ENCODE results near the gene CCDC6.

The CCDC6 gene

DNA sequence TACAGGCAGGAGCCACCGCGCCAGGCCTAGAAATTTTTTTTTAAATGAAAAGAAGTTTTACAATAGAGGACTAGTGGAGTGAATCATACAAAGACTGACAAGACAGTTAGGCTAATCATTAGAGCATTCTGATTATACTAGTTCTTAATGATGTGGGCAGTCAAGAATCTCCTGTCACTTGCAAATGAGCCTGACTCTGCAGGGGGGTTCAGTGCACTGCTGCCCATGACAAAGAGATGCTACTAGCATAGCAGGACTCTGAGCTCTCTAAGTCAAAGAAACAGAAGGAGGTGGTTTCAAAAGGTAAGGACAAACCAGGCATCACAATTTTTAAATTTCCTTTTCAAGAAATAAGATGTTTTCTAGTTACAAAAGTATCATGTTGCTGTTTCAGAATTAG lies 59.0 kb downstream of the CCDC6 start:
- DNase-seq = no peak
- TF ChIP-seq, protein P1, sequence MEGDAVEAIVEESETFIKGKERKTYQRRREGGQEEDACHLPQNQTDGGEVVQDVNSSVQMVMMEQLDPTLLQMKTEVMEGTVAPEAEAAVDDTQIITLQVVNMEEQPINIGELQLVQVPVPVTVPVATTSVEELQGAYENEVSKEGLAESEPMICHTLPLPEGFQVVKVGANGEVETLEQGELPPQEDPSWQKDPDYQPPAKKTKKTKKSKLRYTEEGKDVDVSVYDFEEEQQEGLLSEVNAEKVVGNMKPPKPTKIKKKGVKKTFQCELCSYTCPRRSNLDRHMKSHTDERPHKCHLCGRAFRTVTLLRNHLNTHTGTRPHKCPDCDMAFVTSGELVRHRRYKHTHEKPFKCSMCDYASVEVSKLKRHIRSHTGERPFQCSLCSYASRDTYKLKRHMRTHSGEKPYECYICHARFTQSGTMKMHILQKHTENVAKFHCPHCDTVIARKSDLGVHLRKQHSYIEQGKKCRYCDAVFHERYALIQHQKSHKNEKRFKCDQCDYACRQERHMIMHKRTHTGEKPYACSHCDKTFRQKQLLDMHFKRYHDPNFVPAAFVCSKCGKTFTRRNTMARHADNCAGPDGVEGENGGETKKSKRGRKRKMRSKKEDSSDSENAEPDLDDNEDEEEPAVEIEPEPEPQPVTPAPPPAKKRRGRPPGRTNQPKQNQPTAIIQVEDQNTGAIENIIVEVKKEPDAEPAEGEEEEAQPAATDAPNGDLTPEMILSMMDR (IDR thresholded peaks at IDR 0.05) = no peak
- Histone ChIP-seq H3K27ac (no peak overlapping the region), H3K4me1 (peaks cover 0 to 48% (median 15%) of the 10 kb centered on the region in 4 donors), H3K4me3 (no peak overlapping the region), H3K9me3 (no peaks in the 10 kb centered on the region), H3K27me3 (no peaks in the 10 kb centered on the region), H3K36me3 (peaks cover 5 to 27% (median 21%) of the 10 kb centered on the region in 3 donors)
- intact Hi-C loops (cut with DNase I; ENCODE audit: low total_unique reads) = no loop called here

DNA sequence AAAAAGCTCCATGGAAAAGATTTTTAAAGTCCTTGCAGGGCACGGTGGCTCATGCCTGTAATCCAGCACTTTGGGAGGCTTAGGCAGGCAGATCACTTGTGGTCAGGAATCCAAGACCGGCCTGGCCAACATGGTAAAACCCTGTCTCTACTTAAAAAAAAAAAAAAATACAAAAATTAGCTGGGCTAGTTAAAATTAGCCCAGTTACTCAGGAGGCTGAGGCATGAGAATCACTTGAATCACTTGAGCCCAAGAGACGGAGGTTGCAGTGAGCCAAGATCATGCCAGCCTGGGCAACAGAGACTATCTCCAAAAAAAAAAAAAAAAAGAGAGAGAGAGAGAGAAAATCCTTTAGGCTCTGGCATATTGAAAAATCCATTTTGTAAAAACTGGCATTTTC lies 61.9 kb downstream of the CCDC6 start:
- Histone ChIP-seq H3K4me1 (peaks cover 0 to 33% (median 13%) of the 10 kb centered on the region in 4 donors), H3K9me3 (no peaks in the 10 kb centered on the region), H3K27me3 (no peaks in the 10 kb centered on the region), H3K36me3 (peaks cover 5 to 24% (median 19%) of the 10 kb centered on the region in 3 donors), H3K4me3 (no peak overlapping the region), H3K27ac (peak overlapping the region; percentile 53 to 64)
- no peak for DNase-seq
- TF ChIP-seq, protein P1 (IDR thresholded peaks at IDR 0.05) = no peak
- intact Hi-C loops (cut with DNase I; ENCODE audit: low total_unique reads) = no loop called here

DNA sequence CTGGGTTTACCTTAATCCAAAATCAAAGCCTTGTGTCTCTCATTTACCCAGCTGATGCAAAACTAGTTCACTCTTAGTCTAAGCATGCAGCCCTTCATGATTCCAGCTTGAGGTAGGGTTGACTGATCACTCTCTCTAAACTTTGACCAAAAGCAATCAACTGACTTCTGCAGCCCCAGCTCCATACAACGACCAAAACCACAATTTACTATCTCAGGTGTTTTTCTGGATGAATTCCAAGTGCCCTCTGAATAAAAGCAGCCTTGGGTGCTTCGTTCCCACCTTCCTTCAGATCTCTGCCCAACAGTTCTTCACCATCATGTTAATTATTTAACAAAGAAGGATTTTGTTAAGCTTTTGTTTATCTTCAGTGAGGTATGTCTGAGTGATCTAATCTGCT lies 62.6 kb downstream of the CCDC6 start:
- H3K4me1 ChIP-seq = peaks cover 0 to 40% (median 18%) of the 10 kb centered on the region in 4 donors
- peak overlapping the region; percentile 53 to 64 for H3K27ac ChIP-seq
- TF ChIP-seq, protein P1 (IDR thresholded peaks at IDR 0.05) = no peak
- H3K4me3 ChIP-seq = no peak overlapping the region
- no peaks in the 10 kb centered on the region for H3K9me3 ChIP-seq
- DNase-seq = no peak
- H3K27me3 ChIP-seq = no peaks in the 10 kb centered on the region
- intact Hi-C loops (cut with DNase I; ENCODE audit: low total_unique reads) = no loop called here
- peaks cover 5 to 18% (median 12%) of the 10 kb centered on the region in 3 donors for H3K36me3 ChIP-seq

DNA sequence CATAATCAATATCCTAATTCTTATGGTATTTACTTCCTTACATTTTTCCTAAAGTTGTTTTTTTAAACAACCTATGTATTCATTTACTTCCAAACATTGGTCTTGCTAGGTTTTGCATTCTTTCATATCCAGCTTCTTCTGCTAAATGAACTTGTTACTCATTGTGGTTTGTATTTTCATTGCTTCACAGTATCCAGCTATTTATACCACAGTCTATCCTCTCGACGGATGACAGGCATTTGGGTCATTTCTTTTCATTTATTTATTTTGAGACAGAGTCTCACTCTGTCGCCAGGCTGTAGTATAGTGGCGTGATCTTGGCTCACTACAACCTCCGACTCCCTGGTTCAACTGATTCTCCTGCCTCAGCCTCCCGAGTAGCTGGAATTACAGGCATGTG lies 66.8 kb downstream of the CCDC6 start:
- no peaks in the 10 kb centered on the region for H3K36me3 ChIP-seq
- H3K27me3 ChIP-seq = no peaks in the 10 kb centered on the region
- intact Hi-C loops (cut with DNase I; ENCODE audit: low total_unique reads) = loop anchor here (10.0 kb wide), 1 partner anchor 215 kb away; no protein-coding TSS in a partner anchor
- no peaks in the 10 kb centered on the region for H3K9me3 ChIP-seq
- H3K4me1 ChIP-seq = peaks cover 0 to 61% (median 27%) of the 10 kb centered on the region in 4 donors
- TF ChIP-seq, protein P1 (IDR thresholded peaks at IDR 0.05) = no peak
- DNase-seq = no peak
- peak overlapping the region; percentile 4 to 31 for H3K27ac ChIP-seq
- no peak overlapping the region for H3K4me3 ChIP-seq

DNA sequence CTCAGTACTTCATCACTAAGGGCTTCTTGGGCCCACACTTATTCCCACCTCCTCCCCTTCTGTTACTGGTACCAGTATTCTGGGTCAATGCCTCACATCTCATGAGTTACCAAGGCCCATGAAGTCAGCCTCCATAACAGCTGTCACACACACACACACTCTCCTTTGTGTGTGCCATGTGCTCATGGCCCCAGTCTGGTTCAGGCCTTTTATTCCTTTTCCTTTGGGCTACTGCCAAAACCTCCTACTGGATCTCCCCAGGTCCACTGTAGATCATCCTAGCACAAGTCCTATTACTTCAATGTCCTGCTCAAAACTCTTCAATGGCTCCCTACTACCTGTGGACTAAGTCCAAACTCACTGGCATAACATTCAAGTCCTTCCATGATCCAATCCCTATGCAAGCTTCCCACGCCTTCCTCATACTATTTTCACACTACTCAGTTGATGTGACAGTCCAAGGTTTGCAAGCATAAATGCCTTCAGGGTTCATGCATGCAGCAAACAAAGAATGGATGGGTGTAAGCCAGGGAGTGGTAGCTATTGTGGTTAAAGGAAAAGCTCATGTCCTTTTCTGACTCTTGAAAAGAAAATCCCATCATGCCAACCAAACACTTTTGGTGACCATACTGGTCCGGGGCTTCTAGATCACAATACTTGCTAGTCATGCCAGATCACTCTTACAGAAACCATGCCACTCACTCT lies 68.1 kb downstream of the CCDC6 start:
- Histone ChIP-seq H3K27ac (no peak overlapping the region), H3K36me3 (no peaks in the 10 kb centered on the region), H3K9me3 (no peaks in the 10 kb centered on the region), H3K4me1 (peaks cover 0 to 61% (median 22%) of the 10 kb centered on the region in 4 donors), H3K4me3 (no peak overlapping the region), H3K27me3 (no peaks in the 10 kb centered on the region)
- TF ChIP-seq, protein P1 (IDR thresholded peaks at IDR 0.05) = no peak
- no peak for DNase-seq
- intact Hi-C loops (cut with DNase I; ENCODE audit: low total_unique reads) = loop anchor here (10.0 kb wide), 1 partner anchor 213 kb away; no protein-coding TSS in a partner anchor
